ENCODE results near the gene TEDC1. TPM values are rescaled to one million over a fixed set of nuclear protein-coding genes. Genes with fewer than 3 reads are reported as not detected.
A peak's percentile ranks its signal among the peaks of the same experiment; 100 is the strongest.

TEDC1 gene
- 10 to 100 TPM; 52.1 to 56.5 TPM for total RNA-seq
- 14.7 TPM for polyA plus RNA-seq

GRCh38 chr14:105490572-105491365, at the start of gene TEDC1:
Gene TEDC1 (plus strand): TSS chr14:105491246. CDS start chr14:105491376, 130 bp downstream.
- CTCF ChIA-PET = interaction anchor here (1.0 to 5.8 kb wide), 26 partner anchors 9 to 679 kb away, joined by 3 to 135 read pairs (median 5); partner anchors contain the start of genes BRF1, CRIP2, PACS2 and TEX22
- Mint-ChIP-seq H3K27me3 (peaks cover 0 to 5% of the 10 kb centered on the region in 2 donors), H3K36me3 (peaks cover 0 to 24% (median 0%) of the 10 kb centered on the region in 3 donors), H3K4me1 (peaks cover 9 to 49% (median 18%) of the 10 kb centered on the region in 3 donors), H3K9me3 (no peaks in the 10 kb centered on the region), H3K4me3 (peak within 1 kb of the TSS; percentile 83 to 94 (median 92)), H3K27ac (peak within 1 kb of the TSS; percentile 96 to 100 (median 98))
- POLR2A ChIA-PET = interaction anchor here (0.7 to 3.3 kb wide), 10 partner anchors 9 to 425 kb away, joined by 3 to 66 read pairs (median 5); partner anchors contain the start of genes GPR132 and PACS2
- Histone ChIP-seq H3K36me3 (ENCODE audit: insufficient read depth, low read length) (no peaks in the 10 kb centered on the region), H3K27me3 (ENCODE audit: insufficient read depth, low read length, poor library complexity, severe bottlenecking) (no peaks in the 10 kb centered on the region), H3K9me3 (ENCODE audit: low read length) (no peaks in the 10 kb centered on the region), H3K4me3 (ENCODE audit: low read length) (peak within 1 kb of the TSS; percentile 67), H3K4me1 (ENCODE audit: insufficient read depth, low read length) (peaks cover 34% of the 10 kb centered on the region), H3K27ac (ENCODE audit: low read depth, low read length) (peak within 1 kb of the TSS; percentile 97)
- peak in 4 of 5 donors; percentile 98 to 100 (median 98) for DNase-seq

GRCh38 chr14:105442125-105442524, 48.9 kb upstream of the TEDC1 start:
- ChIA-PET POLR2A (no interaction called here), CTCF (no interaction called here)

GRCh38 chr14:105442834-105443233, 48.2 kb upstream of the TEDC1 start:
- no peak overlapping the region for H3K27ac ChIP-seq (ENCODE audit: low read depth, low read length)
- POLR2A ChIA-PET = no interaction called here
- Mint-ChIP-seq H3K27me3 (no peaks in the 10 kb centered on the region), H3K27ac (no peak overlapping the region), H3K4me3 (no peak overlapping the region), H3K4me1 (peaks cover 0 to 4% (median 3%) of the 10 kb centered on the region in 3 donors), H3K9me3 (no peaks in the 10 kb centered on the region), H3K36me3 (peaks cover 0 to 18% (median 2%) of the 10 kb centered on the region in 3 donors)
- CTCF ChIA-PET = no interaction called here
- no peaks in the 10 kb centered on the region for H3K4me1 ChIP-seq (ENCODE audit: insufficient read depth, low read length)
- no peak overlapping the region for H3K4me3 ChIP-seq (ENCODE audit: low read length)
- no peaks in the 10 kb centered on the region for H3K36me3 ChIP-seq (ENCODE audit: insufficient read depth, low read length)
- H3K27me3 ChIP-seq (ENCODE audit: insufficient read depth, low read length, poor library complexity, severe bottlenecking) = no peaks in the 10 kb centered on the region
- no peaks in the 10 kb centered on the region for H3K9me3 ChIP-seq (ENCODE audit: low read length)
- no peak for DNase-seq

More at GRCh38 chr14:105442125-105442524, 48.9 kb upstream of the TEDC1 start:
- no peak for DNase-seq
- H3K27me3 ChIP-seq (ENCODE audit: insufficient read depth, low read length, poor library complexity, severe bottlenecking) = no peaks in the 10 kb centered on the region
- Mint-ChIP-seq H3K4me1 (peaks cover 0 to 4% (median 3%) of the 10 kb centered on the region in 3 donors), H3K4me3 (no peak overlapping the region), H3K9me3 (no peaks in the 10 kb centered on the region), H3K36me3 (peaks cover 0 to 18% (median 2%) of the 10 kb centered on the region in 3 donors), H3K27me3 (no peaks in the 10 kb centered on the region), H3K27ac (no peak overlapping the region)
- no peaks in the 10 kb centered on the region for H3K4me1 ChIP-seq (ENCODE audit: insufficient read depth, low read length)
- H3K27ac ChIP-seq (ENCODE audit: low read depth, low read length) = no peak overlapping the region
- H3K4me3 ChIP-seq (ENCODE audit: low read length) = no peak overlapping the region
- no peaks in the 10 kb centered on the region for H3K9me3 ChIP-seq (ENCODE audit: low read length)
- no peaks in the 10 kb centered on the region for H3K36me3 ChIP-seq (ENCODE audit: insufficient read depth, low read length)

GRCh38 chr14:105444859-105445258, 46.2 kb upstream of the TEDC1 start:
- Mint-ChIP-seq H3K36me3 (peaks cover 0 to 14% (median 2%) of the 10 kb centered on the region in 3 donors), H3K27ac (no peak overlapping the region), H3K4me3 (no peak overlapping the region), H3K9me3 (no peaks in the 10 kb centered on the region), H3K27me3 (no peaks in the 10 kb centered on the region), H3K4me1 (peaks cover 0 to 4% (median 3%) of the 10 kb centered on the region in 3 donors)
- ChIA-PET CTCF (no interaction called here), POLR2A (no interaction called here)
- Histone ChIP-seq H3K36me3 (ENCODE audit: insufficient read depth, low read length) (no peaks in the 10 kb centered on the region), H3K27me3 (ENCODE audit: insufficient read depth, low read length, poor library complexity, severe bottlenecking) (no peaks in the 10 kb centered on the region), H3K27ac (ENCODE audit: low read depth, low read length) (no peak overlapping the region), H3K9me3 (ENCODE audit: low read length) (no peaks in the 10 kb centered on the region), H3K4me3 (ENCODE audit: low read length) (no peak overlapping the region), H3K4me1 (ENCODE audit: insufficient read depth, low read length) (no peaks in the 10 kb centered on the region)
- no peak for DNase-seq

- POLR2A ChIA-PET = no interaction called here
- DNase-seq = no peak
- no peak overlapping the region for H3K27ac Mint-ChIP-seq
- Histone ChIP-seq H3K4me1 (ENCODE audit: insufficient read depth, low read length) (no peaks in the 10 kb centered on the region), H3K9me3 (ENCODE audit: low read length) (no peaks in the 10 kb centered on the region), H3K4me3 (ENCODE audit: low read length) (no peak overlapping the region), H3K27me3 (ENCODE audit: insufficient read depth, low read length, poor library complexity, severe bottlenecking) (no peaks in the 10 kb centered on the region), H3K36me3 (ENCODE audit: insufficient read depth, low read length) (no peaks in the 10 kb centered on the region), H3K27ac (ENCODE audit: low read depth, low read length) (no peak overlapping the region)
- H3K9me3 Mint-ChIP-seq = no peaks in the 10 kb centered on the region
- CTCF ChIA-PET = no interaction called here
- H3K36me3 Mint-ChIP-seq = peaks cover 0 to 17% (median 2%) of the 10 kb centered on the region in 3 donors
- peaks cover 0 to 4% (median 3%) of the 10 kb centered on the region in 3 donors for H3K4me1 Mint-ChIP-seq
- no peaks in the 10 kb centered on the region for H3K27me3 Mint-ChIP-seq
- H3K4me3 Mint-ChIP-seq = no peak overlapping the region
Measured at GRCh38 chr14:105445290-105445689, 45.8 kb upstream of the TEDC1 start.

GRCh38 chr14:105445901-105446845, 44.9 kb upstream of the TEDC1 start:
- peak overlapping the region in 1 of 8 donors; percentile 19 for H3K27ac Mint-ChIP-seq
- H3K27me3 ChIP-seq (ENCODE audit: insufficient read depth, low read length, poor library complexity, severe bottlenecking) = no peaks in the 10 kb centered on the region
- no peaks in the 10 kb centered on the region for H3K4me1 ChIP-seq (ENCODE audit: insufficient read depth, low read length)
- no peaks in the 10 kb centered on the region for H3K9me3 ChIP-seq (ENCODE audit: low read length)
- H3K27me3 Mint-ChIP-seq = no peaks in the 10 kb centered on the region
- POLR2A ChIA-PET = no interaction called here
- no peaks in the 10 kb centered on the region for H3K9me3 Mint-ChIP-seq
- H3K4me3 Mint-ChIP-seq = no peak overlapping the region
- H3K4me1 Mint-ChIP-seq = peaks cover 0 to 4% (median 3%) of the 10 kb centered on the region in 3 donors
- CTCF ChIA-PET = interaction anchor here (1.2 to 3.1 kb wide), 2 partner anchors 36 to 44 kb away, joined by 3 to 26 read pairs; no protein-coding TSS in a partner anchor
- no peak overlapping the region for H3K27ac ChIP-seq (ENCODE audit: low read depth, low read length)
- no peak overlapping the region for H3K4me3 ChIP-seq (ENCODE audit: low read length)
- DNase-seq = no peak
- H3K36me3 Mint-ChIP-seq = peaks cover 0 to 25% (median 2%) of the 10 kb centered on the region in 3 donors
- H3K36me3 ChIP-seq (ENCODE audit: insufficient read depth, low read length) = no peaks in the 10 kb centered on the region

- Histone ChIP-seq H3K4me3 (ENCODE audit: low read length) (no peak overlapping the region), H3K36me3 (ENCODE audit: insufficient read depth, low read length) (no peaks in the 10 kb centered on the region), H3K4me1 (ENCODE audit: insufficient read depth, low read length) (no peaks in the 10 kb centered on the region), H3K27me3 (ENCODE audit: insufficient read depth, low read length, poor library complexity, severe bottlenecking) (no peaks in the 10 kb centered on the region), H3K27ac (ENCODE audit: low read depth, low read length) (no peak overlapping the region), H3K9me3 (ENCODE audit: low read length) (no peaks in the 10 kb centered on the region)
- no peak for DNase-seq
- Mint-ChIP-seq H3K4me1 (no peaks in the 10 kb centered on the region), H3K4me3 (no peak overlapping the region), H3K27me3 (no peaks in the 10 kb centered on the region), H3K36me3 (peaks cover 0 to 26% (median 0%) of the 10 kb centered on the region in 3 donors), H3K27ac (no peak overlapping the region), H3K9me3 (no peaks in the 10 kb centered on the region)
- CTCF ChIA-PET = interaction anchor here (1.2 to 3.1 kb wide), 4 partner anchors 10 to 76 kb away, joined by 3 to 26 read pairs (median 4); no protein-coding TSS in a partner anchor
- POLR2A ChIA-PET = no interaction called here
Measured at GRCh38 chr14:105446971-105447370, 44.1 kb upstream of the TEDC1 start.
